HG03039 (cell line): ENCODE results near the gene MKLN1.
"Not testable (repeated sequence)": the region's sequence is repeated elsewhere in the genome, so short reads cannot be mapped to it uniquely, and the experiment has no call there.

Experiments used
- ATAC-seq: cut with Tn5 transposase; IDR thresholded peaks from one replicate; pipeline ENCODE4 v1.9.1; 2021; ENCODE audit warnings: mild to moderate bottlenecking, moderate library complexity; ENCODE audit not compliant: unreplicated experiment

Gene MKLN1

GRCh38 chr7:131455546-131455945 lies 127.9 kb downstream of the MKLN1 start:
- no peak for ATAC-seq

GRCh38 chr7:131456338-131456737 lies 128.7 kb downstream of the MKLN1 start:
- ATAC-seq: no peak

- no peak for ATAC-seq
Observed at GRCh38 chr7:131459256-131459655, 131.6 kb downstream of the MKLN1 start.

- no peak for ATAC-seq
Observed at GRCh38 chr7:131462059-131462458, 134.4 kb downstream of the MKLN1 start.

GRCh38 chr7:131462715-131463114 lies 135.0 kb downstream of the MKLN1 start:
- not testable (repeated sequence) for ATAC-seq

- ATAC-seq: no peak
Observed at GRCh38 chr7:131466735-131467365, 139.2 kb downstream of the MKLN1 start.

- no peak for ATAC-seq
Observed at GRCh38 chr7:131467788-131468187, 140.1 kb downstream of the MKLN1 start.

GRCh38 chr7:131471250-131472004 lies 143.8 kb downstream of the MKLN1 start:
- no peak for ATAC-seq

- ATAC-seq: no peak
Observed at GRCh38 chr7:131476740-131477139, 149.1 kb downstream of the MKLN1 start.

- ATAC-seq: no peak
Observed at GRCh38 chr7:131480384-131481315, 153.0 kb downstream of the MKLN1 start.

- ATAC-seq: no peak
Observed at GRCh38 chr7:131482800-131483199, 155.1 kb downstream of the MKLN1 start.

- no peak for ATAC-seq
Observed at GRCh38 chr7:131483586-131483985, 155.9 kb downstream of the MKLN1 start.

GRCh38 chr7:131486346-131486745 lies 158.7 kb downstream of the MKLN1 start:
- ATAC-seq: no peak

- ATAC-seq: no peak
Observed at GRCh38 chr7:131487217-131487616, 159.5 kb downstream of the MKLN1 start.

- ATAC-seq: no peak
Observed at GRCh38 chr7:131488361-131488760, 160.7 kb downstream of the MKLN1 start.

- no peak for ATAC-seq
Observed at GRCh38 chr7:131489196-131489595, 161.5 kb downstream of the MKLN1 start.

- no peak for ATAC-seq
Observed at GRCh38 chr7:131489881-131490280, 162.2 kb downstream of the MKLN1 start.

- no peak for ATAC-seq
Observed at GRCh38 chr7:131493081-131493480, 165.4 kb downstream of the MKLN1 start.

- no peak for ATAC-seq
Observed at GRCh38 chr7:131493581-131493980, 165.9 kb downstream of the MKLN1 start.

GRCh38 chr7:131494182-131494581 lies 166.5 kb downstream of the MKLN1 start:
- ATAC-seq: no peak

GRCh38 chr7:131495669-131496498 lies 168.2 kb downstream of the MKLN1 start:
- no peak for ATAC-seq
